Measurements from ENCODE around the gene CFAP119. TPM values are rescaled to one million over a fixed set of nuclear protein-coding genes. Genes with fewer than 3 reads are reported as not detected.

The CFAP119 gene
- total and polyA plus RNA-seq, 10 of the 15 experiments (the other 5 are each of a cell fraction or from before 2014, with no cell fraction given) = 2.2 to 9.4 (median 4.3) TPM

DNA sequence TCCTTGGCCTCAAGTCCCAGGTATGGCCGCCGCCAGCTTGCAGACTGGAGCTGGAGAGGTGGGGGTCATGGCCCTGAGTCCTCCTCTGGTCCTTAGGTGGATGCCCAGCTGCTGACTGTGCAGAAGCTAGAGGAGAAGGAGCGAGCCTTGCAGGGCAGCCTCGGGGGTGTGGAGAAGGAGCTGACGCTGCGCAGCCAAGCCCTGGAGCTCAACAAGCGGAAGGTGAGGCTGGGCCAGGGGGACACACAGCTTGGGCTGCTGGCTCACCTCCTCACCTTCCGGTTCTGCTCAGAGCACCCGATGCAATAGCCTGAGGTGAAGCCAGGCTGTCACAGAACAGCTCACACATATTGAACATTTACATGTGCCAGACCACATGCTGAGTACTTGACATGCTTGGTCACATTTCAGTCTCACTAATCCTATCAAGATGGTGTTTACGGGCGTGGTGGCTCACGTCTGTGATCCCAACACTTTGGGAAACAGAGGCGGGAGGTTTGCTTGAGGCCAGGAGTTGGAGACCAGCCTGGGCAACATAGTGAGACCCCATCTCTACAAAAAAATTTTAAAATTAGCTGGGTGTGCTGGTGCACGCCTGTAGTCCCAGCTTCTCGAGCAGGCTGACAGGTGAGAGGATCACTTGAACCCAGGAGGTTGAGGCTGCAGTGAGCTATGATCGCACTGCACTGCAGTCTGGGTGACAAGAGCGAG lies 7.7 kb upstream of the CFAP119 start:
- ChIA-PET CTCF (interaction anchor here (1.4 to 3.6 kb wide), 2 partner anchors 45 to 172 kb away, joined by 3 to 13 read pairs; no protein-coding TSS in a partner anchor), SMC1A (ENCODE audit: uncharacterized antibody, unreplicated experiment) (interaction anchor here (0.7 kb wide), 1 partner anchor 103 kb away, joined by 3 read pairs; no protein-coding TSS in a partner anchor), RAD21 (ENCODE audit: unreplicated experiment) (no interaction called here), POLR2A (interaction anchor here (0.5 to 0.8 kb wide), 3 partner anchors 22 to 373 kb away, joined by 3 to 6 read pairs (median 4); partner anchors contain the start of gene PHKG2)
- in situ Hi-C loops (cut with MboI) (loop anchor here (25.0 kb wide), 1 partner anchor 1118 kb away; no protein-coding TSS in a partner anchor), intact Hi-C loops (cut with micrococcal nuclease; ENCODE audit: unreplicated experiment) (no loop called here)
- no peaks in the 10 kb centered on the region for H3K79me2 ChIP-seq (ENCODE audit: control insufficient read depth, insufficient read depth, low read length)
- WGBS (ENCODE audit: insufficient coverage, insufficient replicate concordance, low lambda C conversion rate, missing lambda C conversion rate) = 65% methylated on average over 17 of the region's 17 CpGs
- no peak overlapping the region for H3K27ac ChIP-seq (ENCODE audit: control insufficient read depth, insufficient read depth)
- H2AFZ ChIP-seq (ENCODE audit: control insufficient read depth, low read depth, low read length) = no peak overlapping the region
- H3K9ac ChIP-seq (ENCODE audit: control insufficient read depth, insufficient read depth, low read length) = no peak overlapping the region
- H4K20me1 ChIP-seq (ENCODE audit: control insufficient read depth, insufficient read depth) = no peaks in the 10 kb centered on the region
- FAIRE-seq (no peak), ATAC-seq (no peak), DNase-seq (ENCODE audit: low read depth, low spot score) (no peak)
- BruUV-seq (replicated peaks) = no TSS peak
- H3K27me3 ChIP-seq (replicated peaks in 1 of 2; ENCODE audit: control insufficient read depth in 2 of 2, insufficient read depth in 2 of 2, low read length in 1 of 2) = no peaks in the 10 kb centered on the region
- H3K4me2 ChIP-seq (ENCODE audit: control insufficient read depth, insufficient read depth) = no peak overlapping the region
- H3K9me3 ChIP-seq (replicated peaks; ENCODE audit: control insufficient read depth, insufficient read depth, low read length) = no peaks in the 10 kb centered on the region
- H3K4me1 ChIP-seq (ENCODE audit: control insufficient read depth, insufficient read depth, low read length) = no peaks in the 10 kb centered on the region
- peaks cover 40 to 48% of the 10 kb centered on the region in 2 experiments; a peak in 3 of 4 replicates for H3K36me3 ChIP-seq (ENCODE audit: control insufficient read depth in 2 of 2, insufficient read depth in 2 of 2, low read length in 1 of 2)
- TF ChIP-seq YBX1 (IDR thresholded peaks at IDR 0.05) = no peak
- no peak for TF ChIP-seq GABPA (IDR thresholded peaks at IDR 0.05; ENCODE audit: low read depth)
- TF ChIP-seq DPF2 (IDR thresholded peaks at IDR 0.05) = no peak
- TF ChIP-seq RCOR1 (conservative IDR thresholded peaks at IDR 0.05; ENCODE audit: low read depth, low read length) = no peak
- TF ChIP-seq BACH1 (IDR thresholded peaks at IDR 0.05; ENCODE audit: borderline replicate concordance) = no peak
- no peak for TF ChIP-seq ZNF207 (IDR thresholded peaks at IDR 0.05; ENCODE audit: borderline replicate concordance)
- TF ChIP-seq CBX5 (IDR thresholded peaks at IDR 0.05; ENCODE audit: low read depth) = no peak
- H3K4me3 ChIP-seq = no peak overlapping the region

Data from GM12878 (cell line).